Neural progenitor cell (in vitro differentiated cells): ENCODE results near the gene IGF2. TPM values are rescaled to one million over a fixed set of nuclear protein-coding genes. Genes with fewer than 3 reads are reported as not detected.
A peak's percentile ranks its signal among the peaks of the same experiment; 100 is the strongest.

ENCODE experiments used
- DNase-seq: peaks from one replicate; pipeline ENCODE4 v3.0.0-alpha.2; 2016; ENCODE audit warnings: low spot score
- H2AFZ ChIP-seq: fragments of 200-600 bp; sonication (generic); replicated peaks from 2 replicates; pipeline ENCODE4 v1.6.1; 2016; ENCODE audit warnings: antibody characterized with exemption
- H3F3A ChIP-seq: fragments of 200-600 bp; sonication (generic); 2 replicates; pipeline ENCODE4 v1.6.1; 2016; ENCODE audit warnings: antibody characterized with exemption, low read depth
- H3K27ac ChIP-seq: fragments of 200-600 bp; sonication (generic); 2 replicates; pipeline ENCODE4 v1.5.1; 2016; ENCODE audit warnings: mild to moderate bottlenecking
- H3K27me3 ChIP-seq: fragments of 200-600 bp; sonication (generic); 2 replicates; pipeline ENCODE4 v1.6.1; 2016; ENCODE audit warnings: mild to moderate bottlenecking, moderate library complexity
- H3K36me3 ChIP-seq: fragments of 200-600 bp; sonication (generic); 2 replicates; pipeline ENCODE4 v1.5.1; 2016
- H3K4me1 ChIP-seq: fragments of 200-600 bp; sonication (generic); 2 replicates; pipeline ENCODE4 v1.6.1; 2016; ENCODE audit warnings: mixed run types
- H3K4me2 ChIP-seq: fragments of 200-600 bp; sonication (generic); 2 replicates; pipeline ENCODE4 v1.6.1; 2016
- H3K4me3 ChIP-seq: fragments of 200-600 bp; sonication (generic); 2 replicates; pipeline ENCODE4 v1.5.1; 2016
- H3K79me2 ChIP-seq: fragments of 200-600 bp; sonication (generic); 2 replicates; pipeline ENCODE4 v1.6.1; 2016; ENCODE audit warnings: low read depth
- H3K9ac ChIP-seq: fragments of 200-600 bp; sonication (generic); 2 replicates; pipeline ENCODE4 v1.6.1; 2016
- H3K9me3 ChIP-seq: fragments of 200-600 bp; sonication (generic); 2 replicates; pipeline ENCODE4 v1.5.1; 2016; ENCODE audit warnings: low read depth
- H4K20me1 ChIP-seq: fragments of 200-600 bp; sonication (generic); 2 replicates; pipeline ENCODE4 v1.6.1; 2016; ENCODE audit warnings: low read depth
- H3K27ac Mint-ChIP-seq: 3 replicates; pipeline ENCODE4 v1.8.0; 2021; ENCODE audit warnings: mixed read lengths
- H3K27me3 Mint-ChIP-seq: 2 replicates; pipeline ENCODE4 v1.8.0; 2022; ENCODE audit warnings: low read depth, mild to moderate bottlenecking, inconsistent platforms, moderate library complexity, mixed read lengths; ENCODE audit not compliant: insufficient read depth
- H3K36me3 Mint-ChIP-seq: 3 replicates; pipeline ENCODE4 v1.8.0; 2021; ENCODE audit warnings: mixed read lengths
- H3K4me1 Mint-ChIP-seq: 3 replicates; pipeline ENCODE4 v1.8.0; 2021; ENCODE audit warnings: mixed read lengths
- H3K4me3 Mint-ChIP-seq: 3 replicates; pipeline ENCODE4 v1.8.0; 2021; ENCODE audit warnings: mild to moderate bottlenecking, moderate library complexity, mixed read lengths
- H3K9me3 Mint-ChIP-seq: 3 replicates; pipeline ENCODE4 v1.8.0; 2020; ENCODE audit warnings: mixed read lengths
- EZH2 ChIP-seq: fragments of 200-600 bp; sonication (generic); IDR thresholded peaks from 2 replicates; pipeline ENCODE4 v1.6.1; 2017; ENCODE audit warnings: antibody characterized with exemption, mild to moderate bottlenecking, moderate library complexity
- EZH2phosphoT487 ChIP-seq: fragments of 200-600 bp; sonication (generic); IDR thresholded peaks from 2 replicates; pipeline ENCODE4 v1.6.1; 2017; ENCODE audit warnings: antibody characterized with exemption
- total RNA-seq: library from RNA; depleted of rRNA; stranded (reverse); fragments of >200 nt; gene quantifications from 2 replicates; pipeline ENCODE4 v1.2.3, GENCODE V29; 2015; ENCODE audit warnings: low replicate concordance
- TF ChIP-seq, protein P1 (sequence below): fragments of 200-600 bp; sonication (generic); IDR thresholded peaks from 2 replicates; pipeline ENCODE4 v1.5.1; 2017; ENCODE audit warnings: antibody characterized with exemption, mild to moderate bottlenecking

IGF2 gene
- total RNA-seq, 1 donor from 2014 or later, result 0.45 TPM

DNA sequence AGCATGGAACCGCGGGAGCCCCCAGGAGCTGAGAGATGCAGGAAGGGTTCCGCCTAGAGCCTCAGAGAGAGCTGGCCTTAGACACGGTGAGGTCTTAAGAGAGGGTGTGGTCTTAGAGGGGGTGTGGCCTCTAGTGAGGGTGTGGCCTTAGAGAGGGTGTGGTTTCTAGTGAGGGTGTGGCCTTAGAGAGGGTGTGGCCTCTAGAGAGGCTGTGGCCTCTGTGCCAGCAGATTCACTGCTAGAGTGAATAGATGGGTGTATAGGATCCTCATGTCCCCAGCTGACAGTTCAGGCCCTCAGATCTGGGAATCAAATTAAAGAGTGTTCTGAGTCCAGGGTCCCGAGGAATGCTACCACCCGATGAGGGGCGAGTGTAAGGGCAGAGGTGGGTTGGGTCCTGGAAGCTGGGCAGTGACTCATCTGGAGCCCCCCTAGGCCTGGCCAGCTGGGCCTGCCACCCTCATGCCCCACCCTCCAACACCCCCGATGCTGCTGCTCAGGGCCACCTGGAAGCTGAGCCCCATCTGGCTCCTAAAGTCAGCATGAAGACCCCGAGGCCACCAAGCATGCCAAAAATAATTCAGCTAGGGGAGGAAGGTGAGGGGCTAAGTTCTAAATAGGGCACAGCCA lies 49.5 kb downstream of the IGF2 start:
- Mint-ChIP-seq H3K36me3 (peaks cover 2% of the 10 kb centered on the region), H3K4me1 (no peaks in the 10 kb centered on the region), H3K27ac (no peak overlapping the region), H3K27me3 (peaks cover 17% of the 10 kb centered on the region), H3K4me3 (no peak overlapping the region), H3K9me3 (peaks cover 7% of the 10 kb centered on the region)
- no peaks in the 10 kb centered on the region for H3K27me3 ChIP-seq
- H3K79me2 ChIP-seq, result no peaks in the 10 kb centered on the region
- TF ChIP-seq EZH2phosphoT487 (no peak), EZH2 (no peak)
- TF ChIP-seq, protein P1, sequence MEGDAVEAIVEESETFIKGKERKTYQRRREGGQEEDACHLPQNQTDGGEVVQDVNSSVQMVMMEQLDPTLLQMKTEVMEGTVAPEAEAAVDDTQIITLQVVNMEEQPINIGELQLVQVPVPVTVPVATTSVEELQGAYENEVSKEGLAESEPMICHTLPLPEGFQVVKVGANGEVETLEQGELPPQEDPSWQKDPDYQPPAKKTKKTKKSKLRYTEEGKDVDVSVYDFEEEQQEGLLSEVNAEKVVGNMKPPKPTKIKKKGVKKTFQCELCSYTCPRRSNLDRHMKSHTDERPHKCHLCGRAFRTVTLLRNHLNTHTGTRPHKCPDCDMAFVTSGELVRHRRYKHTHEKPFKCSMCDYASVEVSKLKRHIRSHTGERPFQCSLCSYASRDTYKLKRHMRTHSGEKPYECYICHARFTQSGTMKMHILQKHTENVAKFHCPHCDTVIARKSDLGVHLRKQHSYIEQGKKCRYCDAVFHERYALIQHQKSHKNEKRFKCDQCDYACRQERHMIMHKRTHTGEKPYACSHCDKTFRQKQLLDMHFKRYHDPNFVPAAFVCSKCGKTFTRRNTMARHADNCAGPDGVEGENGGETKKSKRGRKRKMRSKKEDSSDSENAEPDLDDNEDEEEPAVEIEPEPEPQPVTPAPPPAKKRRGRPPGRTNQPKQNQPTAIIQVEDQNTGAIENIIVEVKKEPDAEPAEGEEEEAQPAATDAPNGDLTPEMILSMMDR, result no peak
- no peaks in the 10 kb centered on the region for H3K4me1 ChIP-seq
- H3K4me2 ChIP-seq, result no peak overlapping the region
- H2AFZ ChIP-seq, result no peak overlapping the region
- no peaks in the 10 kb centered on the region for H3K36me3 ChIP-seq
- no peaks in the 10 kb centered on the region for H4K20me1 ChIP-seq
- H3K27ac ChIP-seq, result no peak overlapping the region
- no peaks in the 10 kb centered on the region for H3K9me3 ChIP-seq
- H3K9ac ChIP-seq, result no peak overlapping the region
- no peak overlapping the region for H3K4me3 ChIP-seq
- no peaks in the 10 kb centered on the region for H3F3A ChIP-seq
- peak; percentile 47 for DNase-seq

DNA sequence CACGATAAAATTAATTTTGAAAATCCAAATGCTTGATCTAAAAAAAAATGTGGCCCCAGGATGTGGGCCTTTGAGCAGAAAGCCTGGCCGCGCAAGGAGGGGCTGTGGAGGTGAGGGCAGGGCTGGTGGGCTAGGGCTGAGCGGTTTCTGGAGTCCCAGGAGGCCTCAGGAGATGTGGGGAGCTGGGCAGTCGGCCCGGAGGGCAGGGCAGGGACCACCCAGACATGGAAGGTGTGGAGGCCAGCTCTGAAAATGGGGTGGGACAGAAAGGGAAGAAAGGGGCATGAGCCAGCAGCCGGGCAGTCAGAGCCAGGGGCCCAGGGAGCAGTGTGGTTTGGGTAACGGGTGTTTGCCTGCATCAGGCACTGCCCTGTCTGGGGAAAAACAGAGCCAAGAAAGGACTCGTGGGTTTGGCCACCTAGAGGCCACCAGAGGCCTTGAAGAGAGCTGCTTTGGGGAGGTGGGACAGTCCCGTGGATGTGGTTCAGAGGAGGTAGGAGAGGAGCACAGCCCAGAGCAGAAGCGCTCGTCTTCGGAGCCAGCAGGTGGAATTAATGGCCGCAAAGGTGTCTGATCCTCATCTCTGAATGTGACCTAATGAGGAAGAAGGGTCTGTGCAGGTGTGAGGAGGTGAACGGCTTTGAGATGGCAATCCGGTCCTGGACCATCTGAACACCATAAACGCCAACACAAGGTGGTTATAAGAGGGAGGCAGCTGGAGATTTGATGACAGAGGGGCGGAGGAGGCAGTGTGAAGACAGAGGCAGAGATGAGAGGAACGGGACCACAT lies 50.2 kb downstream of the IGF2 start:
- Histone ChIP-seq H2AFZ (no peak overlapping the region), H3K79me2 (no peaks in the 10 kb centered on the region), H3K4me3 (no peak overlapping the region), H4K20me1 (no peaks in the 10 kb centered on the region), H3K27ac (no peak overlapping the region), H3K36me3 (no peaks in the 10 kb centered on the region), H3K4me1 (no peaks in the 10 kb centered on the region), H3K27me3 (no peaks in the 10 kb centered on the region), H3K9me3 (no peaks in the 10 kb centered on the region), H3K9ac (no peak overlapping the region), H3F3A (no peaks in the 10 kb centered on the region), H3K4me2 (no peak overlapping the region)
- no peak for DNase-seq
- H3K4me1 Mint-ChIP-seq, result no peaks in the 10 kb centered on the region
- peaks cover 13% of the 10 kb centered on the region for H3K9me3 Mint-ChIP-seq
- H3K36me3 Mint-ChIP-seq, result peaks cover 2% of the 10 kb centered on the region
- no peak for TF ChIP-seq EZH2
- no peak for TF ChIP-seq EZH2phosphoT487
- TF ChIP-seq, protein P1, result peak; percentile 37
- peaks cover 14% of the 10 kb centered on the region for H3K27me3 Mint-ChIP-seq
- peak overlapping the region; percentile 42 for H3K27ac Mint-ChIP-seq
- H3K4me3 Mint-ChIP-seq, result no peak overlapping the region

DNA sequence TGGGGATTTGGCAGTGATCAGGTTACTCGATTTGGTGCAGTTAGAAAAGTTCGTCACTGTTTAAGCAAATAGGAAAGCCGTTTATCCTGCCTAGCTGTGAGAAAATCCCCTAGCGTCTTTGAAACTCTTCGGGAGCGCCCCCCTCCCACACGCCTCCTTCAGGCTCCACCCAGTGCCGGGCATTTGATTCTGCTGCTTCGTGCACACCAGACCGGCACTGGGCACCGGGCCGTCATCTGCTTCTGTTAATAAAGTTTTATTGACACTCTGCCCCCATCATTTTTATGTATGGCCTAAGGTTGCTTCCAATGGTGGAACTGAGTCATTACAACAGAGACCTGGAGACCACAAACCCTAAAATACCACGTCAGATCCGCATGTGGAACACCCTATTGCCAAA lies 50.9 kb downstream of the IGF2 start:
- Histone ChIP-seq H3K9ac (no peak overlapping the region), H3K4me2 (no peak overlapping the region), H2AFZ (no peak overlapping the region), H3K9me3 (no peaks in the 10 kb centered on the region), H3K4me1 (no peaks in the 10 kb centered on the region), H3K4me3 (no peak overlapping the region), H3K79me2 (no peaks in the 10 kb centered on the region), H3K36me3 (no peaks in the 10 kb centered on the region), H3K27ac (no peak overlapping the region), H4K20me1 (no peaks in the 10 kb centered on the region), H3K27me3 (no peaks in the 10 kb centered on the region), H3F3A (no peaks in the 10 kb centered on the region)
- DNase-seq, result no peak
- TF ChIP-seq EZH2phosphoT487 (no peak), EZH2 (no peak)
- TF ChIP-seq, protein P1, result no peak
- H3K4me3 Mint-ChIP-seq, result no peak overlapping the region
- H3K27me3 Mint-ChIP-seq, result peaks cover 14% of the 10 kb centered on the region
- H3K9me3 Mint-ChIP-seq, result peaks cover 13% of the 10 kb centered on the region
- no peaks in the 10 kb centered on the region for H3K4me1 Mint-ChIP-seq
- H3K27ac Mint-ChIP-seq, result no peak overlapping the region
- peaks cover 2% of the 10 kb centered on the region for H3K36me3 Mint-ChIP-seq
